GM12878 (cell line): ENCODE measurements around the gene ETV7. TPM values are rescaled to one million over a fixed set of nuclear protein-coding genes. Genes with fewer than 3 reads are reported as not detected.

ENCODE experiments used
- ETV6 ChIP-seq, 2 experiments: fragments of 450-650 bp in 1 of 2; IDR thresholded peaks in 1 of 2; conservative IDR thresholded peaks in 1 of 2; 2 replicates each; pipeline ENCODE4 v1.6.1; 2014; ENCODE audit warnings: antibody characterized with exemption in 1 of 2, borderline replicate concordance in 1 of 2, low read depth in 1 of 2, mild to moderate bottlenecking in 1 of 2, moderate library complexity in 1 of 2
- IRF4 ChIP-seq: IDR thresholded peaks from 2 replicates; pipeline ENCODE4 v1.6.1; 2011; ENCODE audit warnings: low read depth, low read length
- NFXL1 ChIP-seq: fragments of 450-650 bp; IDR thresholded peaks from 2 replicates; pipeline ENCODE4 v1.6.1; 2017; ENCODE audit warnings: antibody characterized with exemption, mild to moderate bottlenecking, borderline replicate concordance
- NR2F1 ChIP-seq: fragments of 450-650 bp; conservative IDR thresholded peaks from 2 replicates; pipeline ENCODE4 v1.6.1; 2017; ENCODE audit warnings: mild to moderate bottlenecking
- PML ChIP-seq: IDR thresholded peaks from 2 replicates; pipeline ENCODE4 v1.6.1; 2012; ENCODE audit warnings: low read length, inconsistent platforms
- RFX5 ChIP-seq: IDR thresholded peaks from 2 replicates; pipeline ENCODE4 v1.6.1; 2011; ENCODE audit warnings: low read depth, low read length, improper control_type of control experiment
- SMARCA5 ChIP-seq: fragments of 450-650 bp; IDR thresholded peaks from 2 replicates; pipeline ENCODE4 v1.6.1; 2017; ENCODE audit warnings: mild to moderate bottlenecking
- SMC3 ChIP-seq: IDR thresholded peaks from 2 replicates; pipeline ENCODE4 v1.6.1; 2011; ENCODE audit warnings: low read length, improper control_type of control experiment, borderline replicate concordance
- TARDBP ChIP-seq: IDR thresholded peaks from 2 replicates; pipeline ENCODE4 v1.6.1; 2016; ENCODE audit warnings: borderline replicate concordance
- ZNF207 ChIP-seq: fragments of 450-650 bp; IDR thresholded peaks from 2 replicates; pipeline ENCODE4 v1.6.1; 2014; ENCODE audit warnings: antibody characterized with exemption, mild to moderate bottlenecking, borderline replicate concordance
- ZSCAN29 ChIP-seq: fragments of 450-650 bp; IDR thresholded peaks from 2 replicates; pipeline ENCODE4 v1.6.1; 2017; ENCODE audit warnings: mild to moderate bottlenecking, moderate library complexity
- polyA plus RNA-seq, 11 experiments: library from polyadenylated mRNA; depleted of rRNA in 4 of 11; unstranded in 6 of 11; stranded (reverse) in 5 of 11; fragments of >200 nt; fragmentation: Nextera tagmentation in 4 of 11; fragmentation: Illumina TruSeq in 1 of 11; extraction: Ambion mirVana in 4 of 11; extraction: Trizol in 1 of 11; gene quantifications; 1 replicate in 1 of 11; 2 replicates in 10 of 11; pipeline versions ENCODE4 v1.2.1 to v1.2.3, GENCODE V29; 2011 to 2016; ENCODE audit warnings: inconsistent platforms in 2 of 11, missing spikeins in 2 of 11, low read depth in 1 of 11
- total RNA-seq, 4 experiments: library from RNA; depleted of rRNA in 3 of 4; stranded (reverse); fragments of >200 nt in 3 of 4; fragmentation: Illumina TruSeq in 1 of 4; extraction: Trizol in 1 of 4; gene quantifications; 2 replicates each; pipeline versions ENCODE4 v1.2.1 to v1.2.3, GENCODE V29; 2013 to 2021
- TF ChIP-seq, protein P1 (sequence below): IDR thresholded peaks from 2 replicates; pipeline ENCODE4 v1.6.1; 2012; ENCODE audit warnings: low read depth, low read length, improper control_type of control experiment
- TF ChIP-seq, protein P2 (sequence below): fragments of 450-650 bp; formaldehyde crosslinking; IDR thresholded peaks from 2 replicates; pipeline ENCODE4 v1.5.0; 2022; ENCODE audit warnings: mild to moderate bottlenecking, missing genetic modification characterization
- TF ChIP-seq, protein P3 (sequence below): fragments of 450-650 bp; IDR thresholded peaks from 2 replicates; pipeline ENCODE4 v1.6.1; 2017; ENCODE audit warnings: mild to moderate bottlenecking, moderate library complexity
- TF ChIP-seq, protein P4 (sequence below): fragments of 450-650 bp; IDR thresholded peaks from 2 replicates; pipeline ENCODE4 v1.6.1; 2017; ENCODE audit warnings: mild to moderate bottlenecking
- TF ChIP-seq, protein P5 (sequence below): fragments of 450-650 bp; formaldehyde crosslinking; IDR thresholded peaks from 2 replicates; pipeline ENCODE4 v1.4.0; 2020; ENCODE audit warnings: mild to moderate bottlenecking, moderate library complexity

The ETV7 gene
- total and polyA plus RNA-seq, 10 of the 15 experiments (the other 5 are each of a cell fraction or from before 2014, with no cell fraction given): 0.04 to 1.8 (median 1.3) TPM

DNA sequence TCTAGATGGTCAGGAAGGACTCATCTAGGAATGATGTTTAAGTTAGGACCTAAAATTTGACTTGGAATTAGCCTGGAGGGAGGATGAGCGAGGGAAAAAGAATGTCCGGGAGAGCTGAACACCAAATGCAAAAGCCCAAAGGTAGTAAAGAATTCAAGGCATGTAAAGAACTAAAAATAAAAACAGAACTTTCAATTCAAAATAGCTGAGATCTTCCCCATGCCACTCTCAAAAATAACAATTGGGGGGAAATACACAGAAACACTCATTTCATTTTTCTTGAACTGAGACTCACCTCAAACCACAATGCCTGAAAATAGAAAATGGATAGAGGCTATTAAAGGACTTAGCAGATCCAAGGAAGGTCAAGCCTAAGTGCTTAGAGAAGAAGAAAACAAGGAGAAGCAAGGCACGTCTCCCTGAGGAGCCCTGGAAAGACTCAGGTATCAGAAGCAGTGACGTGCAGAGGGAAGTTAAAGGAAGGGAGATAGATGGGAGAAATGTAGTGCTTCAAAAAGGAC lies 44.7 kb upstream of the ETV7 start (continued):
- TF ChIP-seq, protein P1, sequence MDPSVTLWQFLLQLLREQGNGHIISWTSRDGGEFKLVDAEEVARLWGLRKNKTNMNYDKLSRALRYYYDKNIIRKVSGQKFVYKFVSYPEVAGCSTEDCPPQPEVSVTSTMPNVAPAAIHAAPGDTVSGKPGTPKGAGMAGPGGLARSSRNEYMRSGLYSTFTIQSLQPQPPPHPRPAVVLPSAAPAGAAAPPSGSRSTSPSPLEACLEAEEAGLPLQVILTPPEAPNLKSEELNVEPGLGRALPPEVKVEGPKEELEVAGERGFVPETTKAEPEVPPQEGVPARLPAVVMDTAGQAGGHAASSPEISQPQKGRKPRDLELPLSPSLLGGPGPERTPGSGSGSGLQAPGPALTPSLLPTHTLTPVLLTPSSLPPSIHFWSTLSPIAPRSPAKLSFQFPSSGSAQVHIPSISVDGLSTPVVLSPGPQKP: no peak
- TF ChIP-seq RFX5 (no peak), IRF4 (peak; percentile 46; the same call in 1 of the 2 replicates), SMC3 (no peak), ZNF207 (no peak), NR2F1 (peak; percentile 39; the same call in 1 of the 2 replicates), PML (0 out of 2 replicates have a peak, but pooled peaks have one; percentile 28), SMARCA5 (no peak), TARDBP (no peak), ETV6 (conservative IDR thresholded peaks at IDR 0.05 in 1 of 2, IDR thresholded peaks at IDR 0.05 in 1 of 2; ENCODE audit: borderline replicate concordance in 1 of 2, low read depth in 1 of 2) (no peak), ZSCAN29 (no peak), NFXL1 (no peak)
- TF ChIP-seq, protein P2, sequence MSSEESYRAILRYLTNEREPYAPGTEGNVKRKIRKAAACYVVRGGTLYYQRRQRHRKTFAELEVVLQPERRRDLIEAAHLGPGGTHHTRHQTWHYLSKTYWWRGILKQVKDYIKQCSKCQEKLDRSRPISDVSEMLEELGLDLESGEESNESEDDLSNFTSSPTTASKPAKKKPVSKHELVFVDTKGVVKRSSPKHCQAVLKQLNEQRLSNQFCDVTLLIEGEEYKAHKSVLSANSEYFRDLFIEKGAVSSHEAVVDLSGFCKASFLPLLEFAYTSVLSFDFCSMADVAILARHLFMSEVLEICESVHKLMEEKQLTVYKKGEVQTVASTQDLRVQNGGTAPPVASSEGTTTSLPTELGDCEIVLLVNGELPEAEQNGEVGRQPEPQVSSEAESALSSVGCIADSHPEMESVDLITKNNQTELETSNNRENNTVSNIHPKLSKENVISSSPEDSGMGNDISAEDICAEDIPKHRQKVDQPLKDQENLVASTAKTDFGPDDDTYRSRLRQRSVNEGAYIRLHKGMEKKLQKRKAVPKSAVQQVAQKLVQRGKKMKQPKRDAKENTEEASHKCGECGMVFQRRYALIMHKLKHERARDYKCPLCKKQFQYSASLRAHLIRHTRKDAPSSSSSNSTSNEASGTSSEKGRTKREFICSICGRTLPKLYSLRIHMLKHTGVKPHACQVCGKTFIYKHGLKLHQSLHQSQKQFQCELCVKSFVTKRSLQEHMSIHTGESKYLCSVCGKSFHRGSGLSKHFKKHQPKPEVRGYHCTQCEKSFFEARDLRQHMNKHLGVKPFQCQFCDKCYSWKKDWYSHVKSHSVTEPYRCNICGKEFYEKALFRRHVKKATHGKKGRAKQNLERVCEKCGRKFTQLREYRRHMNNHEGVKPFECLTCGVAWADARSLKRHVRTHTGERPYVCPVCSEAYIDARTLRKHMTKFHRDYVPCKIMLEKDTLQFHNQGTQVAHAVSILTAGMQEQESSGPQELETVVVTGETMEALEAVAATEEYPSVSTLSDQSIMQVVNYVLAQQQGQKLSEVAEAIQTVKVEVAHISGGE (CRISPR knock-in tag): no peak
- TF ChIP-seq, protein P3, sequence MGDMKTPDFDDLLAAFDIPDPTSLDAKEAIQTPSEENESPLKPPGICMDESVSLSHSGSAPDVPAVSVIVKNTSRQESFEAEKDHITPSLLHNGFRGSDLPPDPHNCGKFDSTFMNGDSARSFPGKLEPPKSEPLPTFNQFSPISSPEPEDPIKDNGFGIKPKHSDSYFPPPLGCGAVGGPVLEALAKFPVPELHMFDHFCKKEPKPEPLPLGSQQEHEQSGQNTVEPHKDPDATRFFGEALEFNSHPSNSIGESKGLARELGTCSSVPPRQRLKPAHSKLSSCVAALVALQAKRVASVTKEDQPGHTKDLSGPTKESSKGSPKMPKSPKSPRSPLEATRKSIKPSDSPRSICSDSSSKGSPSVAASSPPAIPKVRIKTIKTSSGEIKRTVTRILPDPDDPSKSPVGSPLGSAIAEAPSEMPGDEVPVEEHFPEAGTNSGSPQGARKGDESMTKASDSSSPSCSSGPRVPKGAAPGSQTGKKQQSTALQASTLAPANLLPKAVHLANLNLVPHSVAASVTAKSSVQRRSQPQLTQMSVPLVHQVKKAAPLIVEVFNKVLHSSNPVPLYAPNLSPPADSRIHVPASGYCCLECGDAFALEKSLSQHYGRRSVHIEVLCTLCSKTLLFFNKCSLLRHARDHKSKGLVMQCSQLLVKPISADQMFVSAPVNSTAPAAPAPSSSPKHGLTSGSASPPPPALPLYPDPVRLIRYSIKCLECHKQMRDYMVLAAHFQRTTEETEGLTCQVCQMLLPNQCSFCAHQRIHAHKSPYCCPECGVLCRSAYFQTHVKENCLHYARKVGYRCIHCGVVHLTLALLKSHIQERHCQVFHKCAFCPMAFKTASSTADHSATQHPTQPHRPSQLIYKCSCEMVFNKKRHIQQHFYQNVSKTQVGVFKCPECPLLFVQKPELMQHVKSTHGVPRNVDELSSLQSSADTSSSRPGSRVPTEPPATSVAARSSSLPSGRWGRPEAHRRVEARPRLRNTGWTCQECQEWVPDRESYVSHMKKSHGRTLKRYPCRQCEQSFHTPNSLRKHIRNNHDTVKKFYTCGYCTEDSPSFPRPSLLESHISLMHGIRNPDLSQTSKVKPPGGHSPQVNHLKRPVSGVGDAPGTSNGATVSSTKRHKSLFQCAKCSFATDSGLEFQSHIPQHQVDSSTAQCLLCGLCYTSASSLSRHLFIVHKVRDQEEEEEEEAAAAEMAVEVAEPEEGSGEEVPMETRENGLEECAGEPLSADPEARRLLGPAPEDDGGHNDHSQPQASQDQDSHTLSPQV: no peak
- TF ChIP-seq, protein P4, sequence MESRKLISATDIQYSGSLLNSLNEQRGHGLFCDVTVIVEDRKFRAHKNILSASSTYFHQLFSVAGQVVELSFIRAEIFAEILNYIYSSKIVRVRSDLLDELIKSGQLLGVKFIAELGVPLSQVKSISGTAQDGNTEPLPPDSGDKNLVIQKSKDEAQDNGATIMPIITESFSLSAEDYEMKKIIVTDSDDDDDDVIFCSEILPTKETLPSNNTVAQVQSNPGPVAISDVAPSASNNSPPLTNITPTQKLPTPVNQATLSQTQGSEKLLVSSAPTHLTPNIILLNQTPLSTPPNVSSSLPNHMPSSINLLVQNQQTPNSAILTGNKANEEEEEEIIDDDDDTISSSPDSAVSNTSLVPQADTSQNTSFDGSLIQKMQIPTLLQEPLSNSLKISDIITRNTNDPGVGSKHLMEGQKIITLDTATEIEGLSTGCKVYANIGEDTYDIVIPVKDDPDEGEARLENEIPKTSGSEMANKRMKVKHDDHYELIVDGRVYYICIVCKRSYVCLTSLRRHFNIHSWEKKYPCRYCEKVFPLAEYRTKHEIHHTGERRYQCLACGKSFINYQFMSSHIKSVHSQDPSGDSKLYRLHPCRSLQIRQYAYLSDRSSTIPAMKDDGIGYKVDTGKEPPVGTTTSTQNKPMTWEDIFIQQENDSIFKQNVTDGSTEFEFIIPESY: no peak
- TF ChIP-seq, protein P5, sequence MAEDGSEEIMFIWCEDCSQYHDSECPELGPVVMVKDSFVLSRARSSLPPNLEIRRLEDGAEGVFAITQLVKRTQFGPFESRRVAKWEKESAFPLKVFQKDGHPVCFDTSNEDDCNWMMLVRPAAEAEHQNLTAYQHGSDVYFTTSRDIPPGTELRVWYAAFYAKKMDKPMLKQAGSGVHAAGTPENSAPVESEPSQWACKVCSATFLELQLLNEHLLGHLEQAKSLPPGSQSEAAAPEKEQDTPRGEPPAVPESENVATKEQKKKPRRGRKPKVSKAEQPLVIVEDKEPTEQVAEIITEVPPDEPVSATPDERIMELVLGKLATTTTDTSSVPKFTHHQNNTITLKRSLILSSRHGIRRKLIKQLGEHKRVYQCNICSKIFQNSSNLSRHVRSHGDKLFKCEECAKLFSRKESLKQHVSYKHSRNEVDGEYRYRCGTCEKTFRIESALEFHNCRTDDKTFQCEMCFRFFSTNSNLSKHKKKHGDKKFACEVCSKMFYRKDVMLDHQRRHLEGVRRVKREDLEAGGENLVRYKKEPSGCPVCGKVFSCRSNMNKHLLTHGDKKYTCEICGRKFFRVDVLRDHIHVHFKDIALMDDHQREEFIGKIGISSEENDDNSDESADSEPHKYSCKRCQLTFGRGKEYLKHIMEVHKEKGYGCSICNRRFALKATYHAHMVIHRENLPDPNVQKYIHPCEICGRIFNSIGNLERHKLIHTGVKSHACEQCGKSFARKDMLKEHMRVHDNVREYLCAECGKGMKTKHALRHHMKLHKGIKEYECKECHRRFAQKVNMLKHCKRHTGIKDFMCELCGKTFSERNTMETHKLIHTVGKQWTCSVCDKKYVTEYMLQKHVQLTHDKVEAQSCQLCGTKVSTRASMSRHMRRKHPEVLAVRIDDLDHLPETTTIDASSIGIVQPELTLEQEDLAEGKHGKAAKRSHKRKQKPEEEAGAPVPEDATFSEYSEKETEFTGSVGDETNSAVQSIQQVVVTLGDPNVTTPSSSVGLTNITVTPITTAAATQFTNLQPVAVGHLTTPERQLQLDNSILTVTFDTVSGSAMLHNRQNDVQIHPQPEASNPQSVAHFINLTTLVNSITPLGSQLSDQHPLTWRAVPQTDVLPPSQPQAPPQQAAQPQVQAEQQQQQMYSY (CRISPR knock-in tag): no peak
